HG02798 (cell line): ENCODE results near the gene USP53.
A peak's percentile ranks its signal among the peaks of the same experiment; 100 is the strongest.
"Not testable (repeated sequence)": the region's sequence is repeated elsewhere in the genome, so short reads cannot be mapped to it uniquely, and the experiment has no call there.

Source experiments
- ATAC-seq: cut with Tn5 transposase; IDR thresholded peaks from one replicate; pipeline ENCODE4 v1.9.1; 2021; ENCODE audit warnings: mild to moderate bottlenecking; ENCODE audit not compliant: unreplicated experiment, poor library complexity

USP53 gene

GRCh38 chr4:119212234-119212963 lies at the start of gene USP53:
Gene USP53 (plus strand): TSS chr4:119212713. CDS start chr4:119239760, 27,047 bp downstream.
- peak; percentile 96 for ATAC-seq

GRCh38 chr4:119165767-119166166 lies 46.7 kb upstream of the USP53 start:
- no peak for ATAC-seq

- no peak for ATAC-seq
These were observed 42.3 kb upstream of the USP53 start for GRCh38 chr4:119170195-119170594.

GRCh38 chr4:119172223-119172622 lies 40.3 kb upstream of the USP53 start:
- no peak for ATAC-seq

- ATAC-seq = not testable (repeated sequence)
These were observed 38.7 kb upstream of the USP53 start for GRCh38 chr4:119173729-119174361.

DNA sequence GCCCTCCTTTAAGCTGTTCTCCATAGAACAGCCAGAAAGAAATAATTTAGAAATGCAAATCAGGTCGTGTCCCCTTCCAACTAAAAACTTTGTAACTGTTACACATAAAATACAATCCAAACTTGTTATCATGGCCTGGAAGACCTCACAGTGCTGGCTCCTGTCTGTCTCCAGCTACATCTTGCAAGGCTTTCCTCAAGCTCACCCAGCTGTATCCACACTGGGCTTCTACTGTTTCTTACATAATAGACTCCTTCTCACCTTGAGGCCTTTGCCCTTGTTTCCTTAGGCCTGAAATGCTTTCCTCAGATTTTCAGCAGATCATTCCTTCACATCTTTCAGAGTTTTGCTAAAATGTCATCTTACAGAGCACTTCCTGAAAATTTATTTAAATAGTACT lies 33.5 kb upstream of the USP53 start:
- no peak for ATAC-seq

GRCh38 chr4:119184128-119184527 lies 28.4 kb upstream of the USP53 start:
- no peak for ATAC-seq

- no peak for ATAC-seq
These were observed 22.9 kb upstream of the USP53 start for GRCh38 chr4:119189638-119190037.

GRCh38 chr4:119190354-119190753 lies 22.2 kb upstream of the USP53 start:
- ATAC-seq = no peak

DNA sequence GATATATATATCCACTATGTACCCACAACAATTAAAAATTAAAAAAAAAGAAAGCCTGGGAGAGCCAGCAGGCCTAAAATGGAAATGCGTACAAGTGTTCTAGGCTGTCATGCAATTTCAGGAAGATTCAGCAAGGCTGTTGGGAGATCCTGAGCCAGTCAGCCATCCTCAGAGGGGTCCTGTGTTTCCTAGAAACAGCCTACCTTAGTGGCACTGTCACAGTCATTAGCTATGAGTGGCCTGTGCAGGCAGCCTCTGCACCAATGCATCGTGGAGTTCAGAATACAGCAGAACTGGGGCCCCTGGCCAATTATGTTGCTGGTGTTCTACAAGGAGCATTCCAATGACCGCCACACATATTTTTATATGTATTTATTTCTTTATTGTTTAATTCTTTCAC lies 21.0 kb upstream of the USP53 start:
- ATAC-seq = no peak

DNA sequence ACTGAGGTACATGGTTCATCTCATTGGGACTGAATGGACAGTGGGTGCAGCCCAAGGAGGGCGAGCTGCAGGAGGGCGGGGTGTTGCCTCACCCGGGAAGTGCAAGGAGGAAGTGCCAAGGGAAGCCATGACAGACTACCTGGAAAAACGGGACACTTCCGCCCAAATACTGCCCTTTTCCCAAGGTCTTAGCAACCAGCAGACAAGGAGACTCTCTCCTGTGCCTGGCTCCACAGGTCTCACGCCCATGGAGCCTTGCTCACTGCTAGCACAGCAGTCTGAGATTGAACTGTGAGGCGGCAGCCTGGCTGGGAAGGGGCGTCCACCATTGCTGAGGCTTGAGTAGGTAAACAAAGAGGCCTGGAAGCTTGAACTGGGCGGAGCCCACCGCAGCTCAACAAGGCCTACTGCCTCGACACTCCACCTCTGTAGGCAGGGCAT lies 14.7 kb upstream of the USP53 start:
- ATAC-seq = no peak

DNA sequence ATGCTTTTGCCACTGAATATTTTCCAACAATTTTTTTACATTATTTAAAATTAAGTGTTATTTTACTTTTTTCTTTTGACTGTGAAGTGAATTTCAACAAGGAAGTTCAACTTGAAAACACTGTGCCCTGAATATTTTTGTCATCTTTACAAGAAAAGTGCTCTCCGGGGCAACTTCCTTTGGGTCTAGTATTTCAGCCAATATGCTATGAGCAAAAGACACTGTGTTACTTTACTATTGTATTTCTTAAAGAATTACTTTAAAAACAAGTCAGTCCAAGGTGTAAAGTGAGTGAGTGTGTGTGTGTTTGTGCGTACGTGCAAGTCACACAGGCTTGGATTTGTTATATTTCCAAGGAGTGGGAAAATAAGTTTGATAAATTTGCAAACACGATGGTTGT lies 7.6 kb upstream of the USP53 start:
- ATAC-seq = no peak

DNA sequence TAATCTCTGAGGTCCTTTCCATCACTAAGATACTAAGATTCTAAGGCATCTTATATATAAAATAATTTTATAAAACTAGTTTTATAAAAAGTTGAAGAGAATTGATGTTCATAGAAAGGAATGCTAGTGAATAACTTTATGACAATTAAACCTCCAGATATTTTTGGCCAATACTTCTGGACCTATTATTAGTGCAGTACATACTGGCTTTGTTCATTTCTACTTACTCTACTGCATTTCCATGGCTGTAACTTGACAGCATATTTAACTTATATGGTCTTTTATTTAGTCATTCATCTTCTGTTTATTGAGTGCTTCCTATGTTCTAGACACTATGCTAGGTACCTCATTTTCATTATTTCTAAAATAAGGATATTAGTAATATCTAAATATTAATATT lies 6.8 kb upstream of the USP53 start:
- ATAC-seq = no peak

GRCh38 chr4:119206178-119206577 lies 6.3 kb upstream of the USP53 start:
- ATAC-seq = no peak

GRCh38 chr4:119207051-119207450 lies 5.5 kb upstream of the USP53 start:
- ATAC-seq = no peak

DNA sequence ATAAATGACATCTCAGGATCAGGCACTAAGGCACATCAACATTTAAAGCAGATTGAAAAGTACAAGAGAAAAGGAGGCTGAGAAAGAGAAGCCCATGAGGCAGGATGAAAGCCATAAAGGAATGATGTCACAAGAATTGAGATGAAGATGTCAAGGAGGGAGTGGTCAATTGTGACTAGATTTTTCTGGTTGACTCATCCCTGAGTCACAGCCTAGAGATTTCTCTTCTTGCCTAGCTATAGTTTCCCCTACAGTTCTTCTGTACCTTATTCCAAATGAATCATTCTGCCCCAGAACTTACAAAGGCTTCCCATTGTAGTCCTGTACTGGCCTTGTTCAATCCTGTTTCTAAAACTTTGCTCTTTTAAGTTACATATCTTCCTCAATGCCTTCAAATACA lies 3.4 kb upstream of the USP53 start:
- ATAC-seq = no peak

DNA sequence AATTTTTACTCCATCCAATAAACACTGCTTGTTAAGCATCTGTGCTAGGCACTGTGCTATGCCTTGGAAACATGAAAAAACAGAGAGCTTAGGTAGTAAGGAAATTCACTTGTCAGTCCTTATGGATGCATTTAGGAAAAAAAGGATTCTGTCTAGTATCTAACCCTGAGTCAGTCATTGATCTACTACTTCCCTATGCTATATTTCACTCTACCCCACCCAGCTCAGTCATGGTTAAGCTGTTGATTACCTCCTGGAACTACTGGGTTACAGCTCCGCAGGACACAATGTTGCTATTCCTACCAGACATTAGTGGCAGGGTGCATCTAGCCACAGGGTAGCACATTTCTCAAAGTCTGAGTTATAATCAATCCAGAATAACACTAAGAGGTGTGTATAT lies 2.9 kb upstream of the USP53 start:
- ATAC-seq = no peak

- ATAC-seq = no peak
These were observed 1.7 kb upstream of the USP53 start for GRCh38 chr4:119210775-119211174.

DNA sequence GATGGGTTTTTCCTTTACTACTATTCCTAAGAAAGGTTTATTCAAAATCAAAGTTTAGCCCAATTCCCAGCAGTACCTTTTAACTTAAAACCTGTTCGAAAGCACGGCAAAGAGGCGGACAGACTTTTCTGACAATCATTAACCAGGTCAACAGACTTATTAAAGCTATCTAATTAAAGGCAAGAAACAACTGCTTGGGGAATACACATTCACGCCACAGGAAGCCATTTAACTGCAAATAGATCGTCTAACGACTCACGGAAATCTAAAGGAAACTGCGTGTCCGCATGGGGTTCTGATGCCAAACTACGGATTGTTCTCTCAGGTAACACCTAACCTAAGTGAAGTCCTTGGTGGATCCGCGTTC lies 663 bp upstream of the USP53 start:
- peak; percentile 11 for ATAC-seq

DNA sequence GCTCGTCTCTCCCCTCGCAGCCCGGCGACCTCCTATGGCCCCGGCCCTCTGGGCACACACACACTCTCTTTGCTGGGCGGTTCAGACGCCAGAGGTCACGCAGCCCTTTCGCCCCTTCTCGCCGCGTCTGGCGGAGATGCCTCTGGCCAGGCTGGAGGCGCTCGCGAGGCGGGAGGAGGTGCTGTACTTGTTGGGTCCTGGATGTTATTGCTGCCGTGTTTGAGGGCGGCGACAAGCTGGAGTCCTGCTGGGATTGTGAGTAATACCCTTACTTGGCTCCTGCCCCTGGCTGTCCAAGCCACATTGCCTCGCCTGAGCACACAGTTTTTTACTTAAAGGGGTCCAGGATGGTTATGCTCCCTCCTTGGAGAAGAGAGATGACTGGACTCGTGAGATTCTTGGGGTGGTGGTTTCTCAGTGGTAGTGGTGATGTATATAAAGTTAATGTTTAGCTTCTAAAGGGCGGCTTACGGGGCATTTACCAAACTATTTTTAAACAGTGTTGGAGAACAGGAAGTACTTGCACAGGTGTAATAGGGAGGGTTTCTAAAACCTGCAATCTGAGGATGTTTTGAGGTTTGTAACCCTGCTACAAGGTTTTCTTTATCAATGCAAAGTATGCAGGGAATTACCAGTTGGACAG lies 572 bp downstream of the USP53 start:
- ATAC-seq = peak; percentile 61

DNA sequence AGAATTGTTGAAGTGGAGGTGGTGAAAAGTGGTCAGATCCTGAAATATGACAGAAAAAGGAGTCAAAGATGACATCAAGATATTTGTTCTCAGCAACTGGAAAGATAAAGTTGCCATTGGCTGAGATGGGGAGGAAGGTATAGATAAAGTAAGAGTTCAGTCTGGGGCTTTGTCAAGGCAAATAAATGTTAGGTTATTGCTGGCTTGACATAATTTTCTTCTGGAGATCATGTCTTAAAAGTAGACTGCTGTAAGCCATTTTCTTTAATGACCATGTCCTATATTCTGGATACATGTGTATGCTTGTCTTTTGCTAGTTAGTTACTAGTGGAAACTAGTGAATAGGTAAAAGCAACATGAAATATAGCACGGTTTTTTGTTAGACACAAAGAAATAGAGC lies 5.6 kb downstream of the USP53 start:
- no peak for ATAC-seq

DNA sequence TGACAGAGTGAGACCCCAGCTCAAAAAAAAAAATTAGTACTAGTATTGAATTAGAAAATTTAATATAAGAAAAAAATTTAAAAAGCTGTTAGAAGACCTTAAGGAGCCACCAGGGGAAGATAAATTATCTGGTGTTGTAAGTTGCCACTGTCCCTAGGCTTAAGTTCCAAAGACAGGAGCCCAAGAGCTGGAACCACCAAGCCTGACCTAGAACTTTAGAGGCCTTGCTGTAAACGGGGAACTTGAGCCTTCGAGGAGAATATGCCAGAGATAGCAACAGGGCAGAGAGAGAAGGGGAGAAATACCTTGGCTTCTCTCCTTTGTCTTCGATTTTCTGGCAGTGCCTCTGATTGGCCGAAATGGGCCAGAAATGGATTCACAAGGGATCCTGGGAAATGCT lies 8.9 kb downstream of the USP53 start:
- ATAC-seq = no peak
